GM19193 (cell line): Measurements from ENCODE around the gene OTUD5.

Experiments used
- POLR2A ChIP-seq: IDR thresholded peaks from 4 replicates; pipeline ENCODE4 v1.6.1; 2011; ENCODE audit not compliant: insufficient read depth, insufficient read length; ENCODE audit errors: extremely low read depth

Gene OTUD5

GRCh38 chrX:48894891-48895290 lies 62.5 kb downstream of the OTUD5 start:
- TF ChIP-seq POLR2A = no peak

- TF ChIP-seq POLR2A = no peak
These were observed 63.7 kb downstream of the OTUD5 start for GRCh38 chrX:48893556-48894348.

- TF ChIP-seq POLR2A = no peak
These were observed 64.5 kb downstream of the OTUD5 start for GRCh38 chrX:48892896-48893295.

- no peak for TF ChIP-seq POLR2A
These were observed 65.8 kb downstream of the OTUD5 start for GRCh38 chrX:48891402-48892288.

- no peak for TF ChIP-seq POLR2A
These were observed 66.4 kb downstream of the OTUD5 start for GRCh38 chrX:48890934-48891401.

GRCh38 chrX:48890296-48890925 lies 67.0 kb downstream of the OTUD5 start:
- no peak for TF ChIP-seq POLR2A

GRCh38 chrX:48883729-48884128 lies 73.7 kb downstream of the OTUD5 start:
- TF ChIP-seq POLR2A = no peak
